Caco-2 (cell line): ENCODE results near the gene PHAX. TPM values are rescaled to one million over a fixed set of nuclear protein-coding genes. Genes with fewer than 3 reads are reported as not detected.
A peak's percentile ranks its signal among the peaks of the same experiment; 100 is the strongest.

ENCODE experiments used
- BruUV-seq: library from RNA; stranded (reverse); fragments of 400-500 nt; replicated peaks from 2 replicates; lab custom pipeline; 2021; lab: Mats Ljungman, UMichigan
- CTCF ChIA-PET: fragments of 300-600 bp; sonication (Branson Sonifier 250); formaldehyde crosslinking; loops from one replicate; lab custom pipeline; 2022; ENCODE audit warnings: antibody characterized with exemption; lab: Charles Lee
- POLR2A ChIA-PET: fragments of 300-600 bp; sonication (Branson Sonifier 250); formaldehyde crosslinking; loops from one replicate; lab custom pipeline; 2022; ENCODE audit warnings: antibody characterized with exemption; lab: Charles Lee
- DNase-seq, 2 experiments: peaks; one replicate each; pipeline versions ENCODE4 v3.0.0 to v3.0.0-alpha.2; 2020 to 2022
- H3K27me3 ChIP-seq: replicated peaks from 2 replicates; pipeline ENCODE4 v1.6.0; 2011; ENCODE audit warnings: low read length; ENCODE audit not compliant: control insufficient read depth, insufficient read depth
- H3K36me3 ChIP-seq: 2 replicates; pipeline ENCODE4 v1.5.1; 2011; ENCODE audit warnings: low read length; ENCODE audit not compliant: control insufficient read depth, insufficient read depth
- H3K4me1 ChIP-seq: fragments of 250-450 bp; sonication (Bioruptor Pico); 2 replicates; pipeline ENCODE4 v1.5.1; 2020; ENCODE audit warnings: mild to moderate bottlenecking
- H3K4me3 ChIP-seq: 2 replicates; pipeline ENCODE4 v1.5.1; 2011; ENCODE audit warnings: low read depth, mild to moderate bottlenecking, control low read depth, low read length
- H3K9me3 ChIP-seq: fragments of 250-450 bp; sonication (Bioruptor Pico); 2 replicates; pipeline ENCODE4 v1.5.1; 2020; ENCODE audit warnings: mild to moderate bottlenecking, moderate library complexity
- H3K27ac Mint-ChIP-seq: one replicate; pipeline ENCODE4 v1.8.0; 2022; ENCODE audit warnings: mixed read lengths; ENCODE audit not compliant: unreplicated experiment
- H3K27me3 Mint-ChIP-seq: one replicate; pipeline ENCODE4 v1.8.0; 2022; ENCODE audit warnings: mixed read lengths; ENCODE audit not compliant: insufficient read depth, unreplicated experiment
- H3K36me3 Mint-ChIP-seq: one replicate; pipeline ENCODE4 v1.8.0; 2022; ENCODE audit warnings: mild to moderate bottlenecking, mixed read lengths; ENCODE audit not compliant: insufficient read depth, unreplicated experiment
- H3K4me1 Mint-ChIP-seq: one replicate; pipeline ENCODE4 v1.8.0; 2022; ENCODE audit warnings: low read depth, mixed read lengths; ENCODE audit not compliant: unreplicated experiment
- H3K4me3 Mint-ChIP-seq: one replicate; pipeline ENCODE4 v1.8.0; 2022; ENCODE audit warnings: mild to moderate bottlenecking, moderate library complexity, mixed read lengths; ENCODE audit not compliant: unreplicated experiment
- H3K9me3 Mint-ChIP-seq: one replicate; pipeline ENCODE4 v1.8.0; 2022; ENCODE audit warnings: mixed read lengths; ENCODE audit not compliant: unreplicated experiment
- CTCF ChIP-seq, 2 experiments: fragments of 200-600 bp in 1 of 2; IDR thresholded peaks; 1 replicate in 1 of 2; 2 replicates in 1 of 2; pipeline versions ENCODE4 v1.5.1 to v1.8.0; 2011 to 2022; ENCODE audit warnings: antibody characterized with exemption in 1 of 2, control low read depth in 1 of 2, inconsistent platforms in 1 of 2, low read depth in 1 of 2, low read length in 1 of 2, mild to moderate bottlenecking in 1 of 2, moderate library complexity in 1 of 2; ENCODE audit not compliant: insufficient read depth in 1 of 2, severe bottlenecking in 1 of 2, unreplicated experiment in 1 of 2
- intact Hi-C: fragments of 100-400 bp; cut with micrococcal nuclease; formaldehyde crosslinking; loops from one replicate; pipeline ENCODE4 v1.10.0; 2022; ENCODE audit not compliant: unreplicated experiment
- total RNA-seq: library from RNA; stranded (reverse); gene quantifications from 2 replicates; pipeline ENCODE4 v1.2.3, GENCODE V29; 2022

PHAX gene
- total RNA-seq, 1 experiment from 2014 or later = 38.7 TPM

GRCh38 chr5:126619781-126620180 is 19.0 kb downstream of the PHAX start:
- H3K9me3 Mint-ChIP-seq = no peaks in the 10 kb centered on the region
- no peak overlapping the region for H3K4me3 ChIP-seq
- no peaks in the 10 kb centered on the region for H3K27me3 Mint-ChIP-seq
- H3K4me1 Mint-ChIP-seq = peaks cover 15% of the 10 kb centered on the region
- ChIA-PET POLR2A (no interaction called here), CTCF (interaction anchor here (0.5 kb wide), 1 partner anchor 79 kb away, joined by 12 read pairs; no protein-coding TSS in a partner anchor)
- H3K27me3 ChIP-seq = no peaks in the 10 kb centered on the region
- no TSS peak for BruUV-seq
- no peak overlapping the region for H3K4me3 Mint-ChIP-seq
- no peak for DNase-seq
- H3K4me1 ChIP-seq = peaks cover 13% of the 10 kb centered on the region; the same call in 1 of the 2 replicates
- intact Hi-C loops = no loop called here
- TF ChIP-seq CTCF (IDR thresholded peaks at IDR 0.05; ENCODE audit: insufficient read depth in 1 of 2, low read depth in 1 of 2, low read length in 1 of 2, severe bottlenecking in 1 of 2, unreplicated experiment in 1 of 2) = no peak
- no peaks in the 10 kb centered on the region for H3K9me3 ChIP-seq
- H3K36me3 ChIP-seq = peaks cover 1% of the 10 kb centered on the region; the same call in 1 of the 2 replicates
- H3K27ac Mint-ChIP-seq = no peak overlapping the region
- H3K36me3 Mint-ChIP-seq = peaks cover 69% of the 10 kb centered on the region

GRCh38 chr5:126624534-126624933 is 23.8 kb downstream of the PHAX start:
- no peaks in the 10 kb centered on the region for H3K9me3 Mint-ChIP-seq
- peaks cover 16% of the 10 kb centered on the region for H3K4me1 Mint-ChIP-seq
- no peak for TF ChIP-seq CTCF (IDR thresholded peaks at IDR 0.05; ENCODE audit: insufficient read depth in 1 of 2, low read depth in 1 of 2, low read length in 1 of 2, severe bottlenecking in 1 of 2, unreplicated experiment in 1 of 2)
- BruUV-seq = no TSS peak
- Histone ChIP-seq H3K27me3 (no peaks in the 10 kb centered on the region), H3K4me3 (no peak overlapping the region), H3K36me3 (peaks cover 2% of the 10 kb centered on the region), H3K9me3 (no peaks in the 10 kb centered on the region), H3K4me1 (peaks cover 13% of the 10 kb centered on the region; the same call in 1 of the 2 replicates)
- ChIA-PET CTCF (no interaction called here), POLR2A (no interaction called here)
- intact Hi-C loops = no loop called here
- DNase-seq = no peak
- peaks cover 53% of the 10 kb centered on the region for H3K36me3 Mint-ChIP-seq
- H3K27ac Mint-ChIP-seq = peak overlapping the region; percentile 31
- no peak overlapping the region for H3K4me3 Mint-ChIP-seq
- H3K27me3 Mint-ChIP-seq = no peaks in the 10 kb centered on the region

- H3K27me3 Mint-ChIP-seq = no peaks in the 10 kb centered on the region
Observed at GRCh38 chr5:126628102-126628501, 27.4 kb downstream of the PHAX start.

More at GRCh38 chr5:126628102-126628501, 27.4 kb downstream of the PHAX start:
- peaks cover 38% of the 10 kb centered on the region for H3K36me3 Mint-ChIP-seq
- Histone ChIP-seq H3K4me3 (no peak overlapping the region), H3K4me1 (peaks cover 13% of the 10 kb centered on the region; the same call in 1 of the 2 replicates), H3K9me3 (no peaks in the 10 kb centered on the region), H3K27me3 (no peaks in the 10 kb centered on the region), H3K36me3 (peaks cover 2% of the 10 kb centered on the region)
- POLR2A ChIA-PET = no interaction called here
- no peak overlapping the region for H3K4me3 Mint-ChIP-seq
- no peak for TF ChIP-seq CTCF (IDR thresholded peaks at IDR 0.05; ENCODE audit: insufficient read depth in 1 of 2, low read depth in 1 of 2, low read length in 1 of 2, severe bottlenecking in 1 of 2, unreplicated experiment in 1 of 2)
- DNase-seq = no peak
- no TSS peak for BruUV-seq
- CTCF ChIA-PET = no interaction called here
- intact Hi-C loops = no loop called here
- H3K9me3 Mint-ChIP-seq = no peaks in the 10 kb centered on the region
- no peak overlapping the region for H3K27ac Mint-ChIP-seq
- H3K4me1 Mint-ChIP-seq = peaks cover 16% of the 10 kb centered on the region
